GM12878 (cell line): ENCODE data around the gene TGFB3. TPM values are rescaled to one million over a fixed set of nuclear protein-coding genes. Genes with fewer than 3 reads are reported as not detected.

Experiments used
- BMI1 ChIP-seq: fragments of 450-650 bp; IDR thresholded peaks from 2 replicates; pipeline ENCODE4 v1.6.1; 2016; ENCODE audit warnings: mild to moderate bottlenecking, moderate library complexity, borderline replicate concordance
- CHD4 ChIP-seq: fragments of 200-600 bp; sonication (generic); IDR thresholded peaks from 2 replicates; pipeline ENCODE4 v1.6.1; 2016; ENCODE audit warnings: mild to moderate bottlenecking
- FOXK2 ChIP-seq: fragments of 450-650 bp; IDR thresholded peaks from 2 replicates; pipeline ENCODE4 v1.6.1; 2017; ENCODE audit warnings: mild to moderate bottlenecking, moderate library complexity
- IKZF2 ChIP-seq, 2 experiments: fragments of 450-650 bp; IDR thresholded peaks; 2 replicates each; pipeline ENCODE4 v1.6.1; 2017; ENCODE audit warnings: mild to moderate bottlenecking in 2 of 2, moderate library complexity in 2 of 2
- IRF4 ChIP-seq: IDR thresholded peaks from 2 replicates; pipeline ENCODE4 v1.6.1; 2011; ENCODE audit warnings: low read depth, low read length
- KAT2A ChIP-seq: conservative IDR thresholded peaks from 2 replicates; pipeline ENCODE4 v1.6.1; 2011; ENCODE audit warnings: low read depth, low read length; ENCODE audit not compliant: control insufficient read depth
- NFIC ChIP-seq: IDR thresholded peaks from 2 replicates; pipeline ENCODE4 v1.6.1; 2012; ENCODE audit warnings: low read depth, mild to moderate bottlenecking, inconsistent platforms, low read length, moderate library complexity
- PAX5 ChIP-seq: IDR thresholded peaks from 2 replicates; pipeline ENCODE4 v1.6.1; 2011; ENCODE audit warnings: low read depth, low read length, borderline replicate concordance
- RFX5 ChIP-seq: IDR thresholded peaks from 2 replicates; pipeline ENCODE4 v1.6.1; 2011; ENCODE audit warnings: low read depth, low read length, improper control_type of control experiment
- SIN3A ChIP-seq: IDR thresholded peaks from 2 replicates; pipeline ENCODE4 v1.6.1; 2012; ENCODE audit warnings: low read depth, low read length, improper control_type of control experiment
- SREBF1 ChIP-seq: IDR thresholded peaks from 2 replicates; pipeline ENCODE4 v1.6.1; 2012; ENCODE audit warnings: mild to moderate bottlenecking, low read length
- SRF ChIP-seq, 2 experiments: IDR thresholded peaks; 2 replicates each; pipeline ENCODE4 v1.6.1; 2011; ENCODE audit warnings: low read depth in 2 of 2, low read length in 2 of 2, mild to moderate bottlenecking in 1 of 2, moderate library complexity in 1 of 2
- STAT3 ChIP-seq: IDR thresholded peaks from 2 replicates; pipeline ENCODE4 v1.6.1; 2011; ENCODE audit warnings: low read depth, low read length, improper control_type of control experiment
- TAF1 ChIP-seq: IDR thresholded peaks from 2 replicates; pipeline ENCODE4 v1.6.1; 2011; ENCODE audit warnings: mild to moderate bottlenecking, low read depth, low read length, borderline replicate concordance
- YY1 ChIP-seq: IDR thresholded peaks from 2 replicates; pipeline ENCODE4 v1.6.1; 2011; ENCODE audit warnings: low read depth, mild to moderate bottlenecking, low read length
- ZSCAN29 ChIP-seq: fragments of 450-650 bp; IDR thresholded peaks from 2 replicates; pipeline ENCODE4 v1.6.1; 2017; ENCODE audit warnings: mild to moderate bottlenecking, moderate library complexity
- polyA plus RNA-seq, 11 experiments: library from polyadenylated mRNA; depleted of rRNA in 4 of 11; unstranded in 6 of 11; stranded (reverse) in 5 of 11; fragments of >200 nt; fragmentation: Nextera tagmentation in 4 of 11; fragmentation: Illumina TruSeq in 1 of 11; extraction: Ambion mirVana in 4 of 11; extraction: Trizol in 1 of 11; gene quantifications; 1 replicate in 1 of 11; 2 replicates in 10 of 11; pipeline versions ENCODE4 v1.2.1 to v1.2.3, GENCODE V29; 2011 to 2016; ENCODE audit warnings: inconsistent platforms in 2 of 11, missing spikeins in 2 of 11, low read depth in 1 of 11
- total RNA-seq, 4 experiments: library from RNA; depleted of rRNA in 3 of 4; stranded (reverse); fragments of >200 nt in 3 of 4; fragmentation: Illumina TruSeq in 1 of 4; extraction: Trizol in 1 of 4; gene quantifications; 2 replicates each; pipeline versions ENCODE4 v1.2.1 to v1.2.3, GENCODE V29; 2013 to 2021
- TF ChIP-seq, protein P1 (sequence below): IDR thresholded peaks from 2 replicates; pipeline ENCODE4 v1.6.1; 2012; ENCODE audit warnings: mild to moderate bottlenecking, low read depth, low read length
- TF ChIP-seq, protein P2 (sequence below): fragments of 450-650 bp; formaldehyde crosslinking; IDR thresholded peaks from 2 replicates; pipeline ENCODE4 v1.5.0; 2022; ENCODE audit warnings: mild to moderate bottlenecking, missing genetic modification characterization
- TF ChIP-seq, protein P3 (sequence below): fragments of 450-650 bp; IDR thresholded peaks from 2 replicates; pipeline ENCODE4 v1.6.1; 2017; ENCODE audit warnings: mild to moderate bottlenecking, low read depth, inconsistent platforms; ENCODE audit not compliant: poor library complexity, severe bottlenecking

The TGFB3 gene
- total and polyA plus RNA-seq, 10 of the 15 experiments (the other 5 are each of a cell fraction or from before 2014, with no cell fraction given), result 0.27 to 2.6 (median 0.82) TPM

DNA sequence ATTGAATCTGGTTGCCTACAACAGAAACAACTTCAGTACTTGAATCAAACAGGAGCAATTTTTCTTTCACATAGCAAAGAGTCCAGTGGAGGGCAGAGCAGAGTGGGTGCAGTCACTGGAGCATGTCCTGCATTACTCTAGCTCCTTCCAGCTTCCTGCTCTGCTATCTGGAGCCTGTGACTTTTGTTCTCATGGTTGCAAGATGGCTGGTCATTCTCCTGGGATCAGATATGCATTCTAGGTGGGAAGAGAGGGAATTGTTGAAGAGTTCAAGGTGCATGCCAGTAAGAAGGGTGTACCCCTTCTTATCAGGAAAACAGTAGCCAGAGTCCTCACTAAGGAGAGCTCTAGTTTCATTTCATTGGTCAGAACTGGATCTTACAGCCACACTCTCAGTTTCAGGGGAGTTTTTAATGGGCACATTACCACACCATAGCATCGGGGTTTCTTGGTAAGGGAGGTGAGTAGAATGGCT, 11.8 kb upstream of the TGFB3 start (continued):
- TF ChIP-seq, protein P1, sequence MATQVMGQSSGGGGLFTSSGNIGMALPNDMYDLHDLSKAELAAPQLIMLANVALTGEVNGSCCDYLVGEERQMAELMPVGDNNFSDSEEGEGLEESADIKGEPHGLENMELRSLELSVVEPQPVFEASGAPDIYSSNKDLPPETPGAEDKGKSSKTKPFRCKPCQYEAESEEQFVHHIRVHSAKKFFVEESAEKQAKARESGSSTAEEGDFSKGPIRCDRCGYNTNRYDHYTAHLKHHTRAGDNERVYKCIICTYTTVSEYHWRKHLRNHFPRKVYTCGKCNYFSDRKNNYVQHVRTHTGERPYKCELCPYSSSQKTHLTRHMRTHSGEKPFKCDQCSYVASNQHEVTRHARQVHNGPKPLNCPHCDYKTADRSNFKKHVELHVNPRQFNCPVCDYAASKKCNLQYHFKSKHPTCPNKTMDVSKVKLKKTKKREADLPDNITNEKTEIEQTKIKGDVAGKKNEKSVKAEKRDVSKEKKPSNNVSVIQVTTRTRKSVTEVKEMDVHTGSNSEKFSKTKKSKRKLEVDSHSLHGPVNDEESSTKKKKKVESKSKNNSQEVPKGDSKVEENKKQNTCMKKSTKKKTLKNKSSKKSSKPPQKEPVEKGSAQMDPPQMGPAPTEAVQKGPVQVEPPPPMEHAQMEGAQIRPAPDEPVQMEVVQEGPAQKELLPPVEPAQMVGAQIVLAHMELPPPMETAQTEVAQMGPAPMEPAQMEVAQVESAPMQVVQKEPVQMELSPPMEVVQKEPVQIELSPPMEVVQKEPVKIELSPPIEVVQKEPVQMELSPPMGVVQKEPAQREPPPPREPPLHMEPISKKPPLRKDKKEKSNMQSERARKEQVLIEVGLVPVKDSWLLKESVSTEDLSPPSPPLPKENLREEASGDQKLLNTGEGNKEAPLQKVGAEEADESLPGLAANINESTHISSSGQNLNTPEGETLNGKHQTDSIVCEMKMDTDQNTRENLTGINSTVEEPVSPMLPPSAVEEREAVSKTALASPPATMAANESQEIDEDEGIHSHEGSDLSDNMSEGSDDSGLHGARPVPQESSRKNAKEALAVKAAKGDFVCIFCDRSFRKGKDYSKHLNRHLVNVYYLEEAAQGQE, result no peak
- TF ChIP-seq NFIC (no peak; the same call in 1 of the 2 replicates), FOXK2 (no peak), RFX5 (no peak), TAF1 (no peak), SRF (IDR thresholded peaks at IDR 0.05; ENCODE audit: low read depth in 2 of 2, low read length in 2 of 2) (no peak), IKZF2 (IDR thresholded peaks at IDR 0.05) (peak; percentile 47 to 64; a peak in 1 of 4 replicates), STAT3 (no peak), ZSCAN29 (no peak), BMI1 (no peak), YY1 (0 out of 2 replicates have a peak, but pooled peaks have one; percentile 24), SIN3A (no peak), IRF4 (peak; percentile 52; the same call in 1 of the 2 replicates), SREBF1 (no peak), CHD4 (no peak), KAT2A (no peak), PAX5 (peak; percentile 85)
- TF ChIP-seq, protein P2, sequence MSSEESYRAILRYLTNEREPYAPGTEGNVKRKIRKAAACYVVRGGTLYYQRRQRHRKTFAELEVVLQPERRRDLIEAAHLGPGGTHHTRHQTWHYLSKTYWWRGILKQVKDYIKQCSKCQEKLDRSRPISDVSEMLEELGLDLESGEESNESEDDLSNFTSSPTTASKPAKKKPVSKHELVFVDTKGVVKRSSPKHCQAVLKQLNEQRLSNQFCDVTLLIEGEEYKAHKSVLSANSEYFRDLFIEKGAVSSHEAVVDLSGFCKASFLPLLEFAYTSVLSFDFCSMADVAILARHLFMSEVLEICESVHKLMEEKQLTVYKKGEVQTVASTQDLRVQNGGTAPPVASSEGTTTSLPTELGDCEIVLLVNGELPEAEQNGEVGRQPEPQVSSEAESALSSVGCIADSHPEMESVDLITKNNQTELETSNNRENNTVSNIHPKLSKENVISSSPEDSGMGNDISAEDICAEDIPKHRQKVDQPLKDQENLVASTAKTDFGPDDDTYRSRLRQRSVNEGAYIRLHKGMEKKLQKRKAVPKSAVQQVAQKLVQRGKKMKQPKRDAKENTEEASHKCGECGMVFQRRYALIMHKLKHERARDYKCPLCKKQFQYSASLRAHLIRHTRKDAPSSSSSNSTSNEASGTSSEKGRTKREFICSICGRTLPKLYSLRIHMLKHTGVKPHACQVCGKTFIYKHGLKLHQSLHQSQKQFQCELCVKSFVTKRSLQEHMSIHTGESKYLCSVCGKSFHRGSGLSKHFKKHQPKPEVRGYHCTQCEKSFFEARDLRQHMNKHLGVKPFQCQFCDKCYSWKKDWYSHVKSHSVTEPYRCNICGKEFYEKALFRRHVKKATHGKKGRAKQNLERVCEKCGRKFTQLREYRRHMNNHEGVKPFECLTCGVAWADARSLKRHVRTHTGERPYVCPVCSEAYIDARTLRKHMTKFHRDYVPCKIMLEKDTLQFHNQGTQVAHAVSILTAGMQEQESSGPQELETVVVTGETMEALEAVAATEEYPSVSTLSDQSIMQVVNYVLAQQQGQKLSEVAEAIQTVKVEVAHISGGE (CRISPR knock-in tag), result no peak
- TF ChIP-seq, protein P3, sequence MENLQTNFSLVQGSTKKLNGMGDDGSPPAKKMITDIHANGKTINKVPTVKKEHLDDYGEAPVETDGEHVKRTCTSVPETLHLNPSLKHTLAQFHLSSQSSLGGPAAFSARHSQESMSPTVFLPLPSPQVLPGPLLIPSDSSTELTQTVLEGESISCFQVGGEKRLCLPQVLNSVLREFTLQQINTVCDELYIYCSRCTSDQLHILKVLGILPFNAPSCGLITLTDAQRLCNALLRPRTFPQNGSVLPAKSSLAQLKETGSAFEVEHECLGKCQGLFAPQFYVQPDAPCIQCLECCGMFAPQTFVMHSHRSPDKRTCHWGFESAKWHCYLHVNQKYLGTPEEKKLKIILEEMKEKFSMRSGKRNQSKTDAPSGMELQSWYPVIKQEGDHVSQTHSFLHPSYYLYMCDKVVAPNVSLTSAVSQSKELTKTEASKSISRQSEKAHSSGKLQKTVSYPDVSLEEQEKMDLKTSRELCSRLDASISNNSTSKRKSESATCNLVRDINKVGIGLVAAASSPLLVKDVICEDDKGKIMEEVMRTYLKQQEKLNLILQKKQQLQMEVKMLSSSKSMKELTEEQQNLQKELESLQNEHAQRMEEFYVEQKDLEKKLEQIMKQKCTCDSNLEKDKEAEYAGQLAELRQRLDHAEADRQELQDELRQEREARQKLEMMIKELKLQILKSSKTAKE, result no peak
